Effector memory CD8-positive, alpha-beta T cell (primary cell): ENCODE results near the gene PDCD2.
"Not testable (repeated sequence)": the region's sequence is repeated elsewhere in the genome, so short reads cannot be mapped to it uniquely, and the experiment has no call there.

Experiments used
- ATAC-seq: fragments of 150-1000 bp; cut with Tn5 transposase; replicated peaks from 2 replicates; pipeline ENCODE4 v1.10.0; 2021; ENCODE audit warnings: mild to moderate bottlenecking, moderate library complexity
- DNase-seq, 3 experiments: peaks; one replicate each; pipeline ENCODE4 v3.0.0; 2021
- H3K27ac Mint-ChIP-seq, 2 donors: one replicate each; pipeline ENCODE4 v1.8.0; 2022; ENCODE audit warnings: mild to moderate bottlenecking in 2 of 2, mixed read lengths in 2 of 2, moderate library complexity in 2 of 2
- H3K27me3 Mint-ChIP-seq, 2 donors: one replicate each; pipeline ENCODE4 v1.8.0; 2022; ENCODE audit warnings: mixed read lengths in 2 of 2
- H3K36me3 Mint-ChIP-seq: one replicate; pipeline ENCODE4 v1.8.0; 2022; ENCODE audit warnings: mild to moderate bottlenecking, moderate library complexity, mixed read lengths; ENCODE audit not compliant: insufficient read depth
- H3K4me1 Mint-ChIP-seq, 2 donors: one replicate each; pipeline ENCODE4 v1.8.0; 2022; ENCODE audit warnings: low read depth in 2 of 2, mixed read lengths in 2 of 2
- H3K4me3 Mint-ChIP-seq, 2 donors: one replicate each; pipeline ENCODE4 v1.8.0; 2022; ENCODE audit warnings: mild to moderate bottlenecking in 2 of 2, mixed read lengths in 2 of 2, moderate library complexity in 2 of 2
- H3K9me3 Mint-ChIP-seq, 2 donors: one replicate each; pipeline ENCODE4 v1.8.0; 2022; ENCODE audit warnings: mixed read lengths in 2 of 2

The PDCD2 gene

GRCh38 chr6:170535004-170535403, 49.4 kb downstream of the PDCD2 start:
- DNase-seq = no peak
- Mint-ChIP-seq H3K27ac (no peak overlapping the region), H3K4me1 (peaks cover 8 to 10% of the 10 kb centered on the region in 2 donors), H3K4me3 (no peak overlapping the region), H3K9me3 (no peaks in the 10 kb centered on the region), H3K36me3 (peaks cover 67% of the 10 kb centered on the region), H3K27me3 (no peaks in the 10 kb centered on the region)
- no peak for ATAC-seq

DNA sequence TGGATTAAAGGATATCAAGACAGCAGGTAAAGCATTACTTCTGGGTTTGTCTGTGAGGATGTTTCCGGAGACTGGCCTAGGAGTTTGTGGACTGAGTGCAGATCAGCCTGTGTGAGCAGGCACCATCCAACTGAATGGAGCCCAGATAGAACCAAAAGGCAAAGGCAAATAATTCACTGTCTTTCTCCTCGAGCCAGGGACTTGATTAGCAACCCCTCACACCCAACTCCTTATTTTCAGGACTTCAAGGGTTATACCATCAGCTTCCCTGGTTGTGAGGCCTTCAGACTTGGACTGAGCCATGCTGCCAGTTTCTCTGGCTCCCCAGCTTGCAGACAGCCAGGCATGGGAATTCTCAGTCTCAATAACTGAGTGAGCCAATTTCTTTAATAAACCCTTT, 50.6 kb downstream of the PDCD2 start:
- H3K4me3 Mint-ChIP-seq = no peak overlapping the region
- no peak overlapping the region for H3K27ac Mint-ChIP-seq
- peaks cover 5 to 10% of the 10 kb centered on the region in 2 donors for H3K4me1 Mint-ChIP-seq
- ATAC-seq (no peak), DNase-seq (no peak)
- H3K27me3 Mint-ChIP-seq = no peaks in the 10 kb centered on the region
- peaks cover 55% of the 10 kb centered on the region for H3K36me3 Mint-ChIP-seq
- H3K9me3 Mint-ChIP-seq = no peaks in the 10 kb centered on the region

GRCh38 chr6:170532867-170533488, 51.5 kb downstream of the PDCD2 start:
- no peak overlapping the region for H3K4me3 Mint-ChIP-seq
- H3K27me3 Mint-ChIP-seq = no peaks in the 10 kb centered on the region
- H3K4me1 Mint-ChIP-seq = peaks cover 4 to 10% of the 10 kb centered on the region in 2 donors
- peaks cover 49% of the 10 kb centered on the region for H3K36me3 Mint-ChIP-seq
- no peak overlapping the region for H3K27ac Mint-ChIP-seq
- no peak for DNase-seq
- no peaks in the 10 kb centered on the region for H3K9me3 Mint-ChIP-seq
- ATAC-seq = no peak

- Mint-ChIP-seq H3K9me3 (no peaks in the 10 kb centered on the region), H3K4me3 (no peak overlapping the region), H3K36me3 (peaks cover 22% of the 10 kb centered on the region), H3K27me3 (no peaks in the 10 kb centered on the region), H3K27ac (no peak overlapping the region), H3K4me1 (no peaks in the 10 kb centered on the region)
- DNase-seq (peak; percentile 56 to 61 (median 58)), ATAC-seq (peak; percentile 80)
Measured at GRCh38 chr6:170529839-170530469, 54.5 kb downstream of the PDCD2 start.

DNA sequence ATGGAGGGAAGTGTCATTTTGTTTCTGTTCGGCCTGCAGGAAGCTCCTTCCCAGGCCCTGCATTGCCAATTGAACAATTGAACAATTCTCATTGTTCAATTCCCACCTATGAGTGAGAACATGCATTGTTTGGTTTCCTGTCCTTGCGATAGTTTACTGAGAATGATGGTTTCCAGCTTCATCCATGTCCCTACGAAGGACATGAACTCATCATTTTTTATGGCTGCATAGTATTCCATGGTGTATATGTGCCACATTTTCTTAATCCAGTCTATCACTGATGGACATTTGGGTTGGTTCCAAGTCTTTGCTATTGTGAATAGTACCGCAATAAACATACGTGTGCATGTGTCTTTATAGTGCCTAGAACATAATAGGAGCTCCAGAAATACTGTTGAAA, 56.4 kb downstream of the PDCD2 start:
- not testable (repeated sequence) for H3K4me1 Mint-ChIP-seq, ATAC-seq, H3K27ac Mint-ChIP-seq, H3K27me3 Mint-ChIP-seq, H3K4me3 Mint-ChIP-seq, H3K9me3 Mint-ChIP-seq, DNase-seq, H3K36me3 Mint-ChIP-seq

DNA sequence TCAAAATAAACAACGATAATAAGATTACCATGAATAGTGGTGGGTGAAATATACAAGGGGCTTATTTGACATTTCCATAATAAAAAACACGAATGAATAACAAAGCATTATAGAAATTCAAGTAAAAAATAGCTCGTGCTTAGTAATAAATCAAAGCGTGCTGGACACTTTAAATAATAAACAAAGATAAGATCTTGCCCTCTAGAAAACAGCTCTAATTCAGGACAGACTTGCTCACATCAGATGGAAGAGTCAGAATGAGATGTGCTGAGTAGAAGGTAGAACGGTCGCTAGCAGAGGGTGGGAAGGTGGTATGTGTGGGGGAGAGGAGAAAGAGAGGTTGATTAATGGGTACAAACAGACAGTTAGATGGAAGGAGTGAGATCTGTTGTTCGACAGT, 58.6 kb downstream of the PDCD2 start:
- ATAC-seq = no peak
- H3K9me3 Mint-ChIP-seq = no peaks in the 10 kb centered on the region
- H3K36me3 Mint-ChIP-seq = no peaks in the 10 kb centered on the region

More for the DNA sequence above, 58.6 kb downstream of the PDCD2 start:
- no peak for DNase-seq
- H3K27me3 Mint-ChIP-seq = peaks cover 3 to 8% of the 10 kb centered on the region in 2 donors
- no peak overlapping the region for H3K4me3 Mint-ChIP-seq
- H3K4me1 Mint-ChIP-seq = peaks cover 7 to 8% of the 10 kb centered on the region in 2 donors
- no peak overlapping the region for H3K27ac Mint-ChIP-seq
